A673 (cell line): ENCODE data around the gene SLC35D3. TPM values are rescaled to one million over a fixed set of nuclear protein-coding genes. Genes with fewer than 3 reads are reported as not detected.
"Not testable (repeated sequence)": the region's sequence is repeated elsewhere in the genome, so short reads cannot be mapped to it uniquely, and the experiment has no call there.

Experiments used
- BruUV-seq: library from RNA; stranded (reverse); fragments of 400-500 nt; replicated peaks from 2 replicates; lab custom pipeline; 2021; lab: Mats Ljungman, UMichigan
- CTCF ChIA-PET: fragments of 300-600 bp; sonication (Branson Sonifier 250); formaldehyde crosslinking; loops from one replicate; lab custom pipeline; 2022; ENCODE audit warnings: antibody characterized with exemption; lab: Charles Lee
- POLR2A ChIA-PET: fragments of 300-600 bp; sonication (Branson Sonifier 250); formaldehyde crosslinking; loops from one replicate; lab custom pipeline; 2022; ENCODE audit warnings: antibody characterized with exemption; ENCODE audit not compliant: low non-redundant PET; lab: Charles Lee
- DNase-seq: peaks from one replicate; pipeline ENCODE4 v3.0.0-alpha.2; 2015; ENCODE audit warnings: low spot score
- H3K27ac ChIP-seq: fragments of 200-600 bp; sonication (generic); 2 replicates; pipeline ENCODE4 v1.5.1; 2016; ENCODE audit warnings: mixed run types, low read depth, mild to moderate bottlenecking, mixed read lengths, antibody characterized with exemption, low read length; ENCODE audit not compliant: poor library complexity, severe bottlenecking
- H3K27me3 ChIP-seq: fragments of 200-600 bp; sonication (generic); replicated peaks from 2 replicates; pipeline ENCODE4 v1.6.1; 2017; ENCODE audit warnings: mixed run types, low read depth, mild to moderate bottlenecking, mixed read lengths, antibody characterized with exemption, low read length; ENCODE audit not compliant: insufficient read depth, poor library complexity
- H3K36me3 ChIP-seq: fragments of 200-600 bp; sonication (generic); 2 replicates; pipeline ENCODE4 v1.6.1; 2016; ENCODE audit warnings: mixed run types, mild to moderate bottlenecking, mixed read lengths, antibody characterized with exemption, low read length; ENCODE audit not compliant: insufficient read depth, poor library complexity, severe bottlenecking
- H3K4me1 ChIP-seq: fragments of 200-600 bp; sonication (generic); 2 replicates; pipeline ENCODE4 v1.6.1; 2017; ENCODE audit warnings: mixed run types, mild to moderate bottlenecking, mixed read lengths, antibody characterized with exemption, low read length; ENCODE audit not compliant: insufficient read depth, poor library complexity, severe bottlenecking
- H3K4me3 ChIP-seq: fragments of 200-600 bp; sonication (generic); 2 replicates; pipeline ENCODE4 v1.5.1; 2016; ENCODE audit warnings: low read depth, mixed run types, mild to moderate bottlenecking, mixed read lengths, low read length; ENCODE audit not compliant: poor library complexity, severe bottlenecking
- H3K9me3 ChIP-seq: fragments of 200-600 bp; sonication (generic); 2 replicates; pipeline ENCODE4 v1.6.1; 2016; ENCODE audit warnings: mixed run types, low read depth, mild to moderate bottlenecking, mixed read lengths, antibody characterized with exemption, low read length; ENCODE audit not compliant: poor library complexity, severe bottlenecking
- EZH2 ChIP-seq: fragments of 200-600 bp; sonication (generic); IDR thresholded peaks from 2 replicates; pipeline ENCODE4 v1.6.1; 2017; ENCODE audit warnings: borderline replicate concordance, low read depth, mild to moderate bottlenecking, mixed read lengths, antibody characterized with exemption, low read length; ENCODE audit not compliant: poor library complexity, severe bottlenecking
- intact Hi-C: fragments of 100-400 bp; cut with micrococcal nuclease; formaldehyde crosslinking; loops from one replicate; pipeline ENCODE4 v1.10.0; 2022; ENCODE audit not compliant: unreplicated experiment
- total RNA-seq: library from RNA; stranded (reverse); gene quantifications from 2 replicates; pipeline ENCODE4 v1.2.3, GENCODE V29; 2021
- TF ChIP-seq, protein P1 (sequence below): fragments of 300-800, 200-600 bp; sonication (generic); conservative IDR thresholded peaks from 2 replicates; pipeline ENCODE4 v1.5.1; 2017; ENCODE audit warnings: low read depth, mild to moderate bottlenecking, antibody characterized with exemption, low read length, moderate library complexity, mixed read lengths

SLC35D3 gene
- total RNA-seq, 1 experiment from 2014 or later, result not detected

DNA sequence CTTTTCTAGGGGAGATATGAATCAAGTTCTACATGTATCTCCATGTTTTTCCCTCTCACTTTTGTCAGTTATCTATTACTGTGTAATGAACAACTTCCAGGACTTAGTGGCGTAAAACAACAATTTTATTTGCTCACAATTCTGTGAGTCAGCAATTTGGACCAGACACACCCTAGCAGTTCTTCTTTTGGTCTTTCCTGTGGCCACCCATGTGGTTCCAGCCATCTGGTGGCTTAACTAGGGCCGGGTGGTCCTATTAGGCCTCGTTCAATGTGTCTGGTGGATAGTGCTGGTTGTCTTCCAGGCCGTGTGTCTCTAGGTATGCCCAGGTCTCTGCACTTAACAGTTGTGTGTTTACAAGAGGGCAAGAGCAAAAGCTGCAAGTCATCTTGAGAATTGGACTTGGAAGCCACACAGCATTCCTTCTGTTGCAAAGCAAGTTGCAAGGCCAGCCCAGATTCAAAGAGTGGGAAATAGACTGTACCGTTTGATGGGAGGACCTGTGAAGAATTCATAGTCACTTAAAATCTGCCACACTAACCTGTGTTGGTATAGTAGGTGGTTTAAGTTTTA lies 20.8 kb upstream of the SLC35D3 start:
- H3K36me3 ChIP-seq, result no peaks in the 10 kb centered on the region
- POLR2A ChIA-PET, result no interaction called here
- no peak for DNase-seq
- no peak for TF ChIP-seq EZH2
- TF ChIP-seq, protein P1, sequence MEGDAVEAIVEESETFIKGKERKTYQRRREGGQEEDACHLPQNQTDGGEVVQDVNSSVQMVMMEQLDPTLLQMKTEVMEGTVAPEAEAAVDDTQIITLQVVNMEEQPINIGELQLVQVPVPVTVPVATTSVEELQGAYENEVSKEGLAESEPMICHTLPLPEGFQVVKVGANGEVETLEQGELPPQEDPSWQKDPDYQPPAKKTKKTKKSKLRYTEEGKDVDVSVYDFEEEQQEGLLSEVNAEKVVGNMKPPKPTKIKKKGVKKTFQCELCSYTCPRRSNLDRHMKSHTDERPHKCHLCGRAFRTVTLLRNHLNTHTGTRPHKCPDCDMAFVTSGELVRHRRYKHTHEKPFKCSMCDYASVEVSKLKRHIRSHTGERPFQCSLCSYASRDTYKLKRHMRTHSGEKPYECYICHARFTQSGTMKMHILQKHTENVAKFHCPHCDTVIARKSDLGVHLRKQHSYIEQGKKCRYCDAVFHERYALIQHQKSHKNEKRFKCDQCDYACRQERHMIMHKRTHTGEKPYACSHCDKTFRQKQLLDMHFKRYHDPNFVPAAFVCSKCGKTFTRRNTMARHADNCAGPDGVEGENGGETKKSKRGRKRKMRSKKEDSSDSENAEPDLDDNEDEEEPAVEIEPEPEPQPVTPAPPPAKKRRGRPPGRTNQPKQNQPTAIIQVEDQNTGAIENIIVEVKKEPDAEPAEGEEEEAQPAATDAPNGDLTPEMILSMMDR, result no peak
- H3K4me3 ChIP-seq, result no peak overlapping the region
- no peaks in the 10 kb centered on the region for H3K4me1 ChIP-seq
- intact Hi-C loops, result no loop called here
- no peaks in the 10 kb centered on the region for H3K27me3 ChIP-seq
- BruUV-seq, result no TSS peak
- H3K9me3 ChIP-seq, result no peaks in the 10 kb centered on the region
- CTCF ChIA-PET, result no interaction called here
- no peak overlapping the region for H3K27ac ChIP-seq

DNA sequence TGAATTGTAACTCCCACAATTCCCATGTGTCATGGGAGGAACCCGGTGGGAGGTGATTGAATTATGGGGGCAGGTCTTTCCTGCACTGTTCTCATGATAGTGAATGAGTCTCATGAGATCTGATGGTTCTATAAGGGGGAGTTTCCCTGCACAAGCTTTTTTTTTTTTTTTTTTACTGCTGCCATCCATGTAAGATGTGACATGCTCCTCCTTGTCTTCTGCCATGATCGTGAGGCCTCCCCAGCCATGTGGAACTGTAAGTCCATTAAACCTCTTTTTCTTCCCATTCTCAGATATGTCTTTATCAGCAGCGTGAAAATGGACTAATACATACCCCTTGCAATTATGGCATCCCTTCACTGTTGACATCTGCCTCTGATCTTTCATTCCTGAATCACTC lies 17.6 kb upstream of the SLC35D3 start:
- intact Hi-C loops, H3K9me3 ChIP-seq, H3K36me3 ChIP-seq, CTCF ChIA-PET, H3K4me3 ChIP-seq, POLR2A ChIA-PET, H3K27ac ChIP-seq, BruUV-seq, H3K4me1 ChIP-seq, H3K27me3 ChIP-seq, DNase-seq: not testable (repeated sequence)

DNA sequence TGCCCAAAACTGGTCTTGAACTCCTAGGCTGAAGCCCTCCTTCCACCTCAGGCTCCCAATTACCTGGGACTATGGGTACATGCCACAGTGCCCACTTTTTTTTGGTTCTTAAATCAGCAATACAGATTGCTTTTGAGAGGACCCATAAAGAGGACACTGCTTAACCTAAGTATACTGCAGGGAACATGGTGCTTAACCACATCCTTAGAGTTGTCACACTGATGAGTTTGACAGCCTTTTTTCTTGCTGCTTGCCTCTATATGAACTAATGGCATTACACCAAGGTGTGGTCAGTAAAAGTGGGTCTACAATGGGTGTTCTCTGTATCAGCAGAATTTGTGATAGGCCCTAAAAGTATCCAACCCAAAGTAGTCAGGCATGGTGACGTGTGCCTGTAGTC lies 7.2 kb upstream of the SLC35D3 start:
- H3K9me3 ChIP-seq, result no peaks in the 10 kb centered on the region
- POLR2A ChIA-PET, result no interaction called here
- peaks cover 2% of the 10 kb centered on the region for H3K4me1 ChIP-seq
- no peak overlapping the region for H3K4me3 ChIP-seq
- BruUV-seq, result no TSS peak
- no peak for DNase-seq
- no peak overlapping the region for H3K27ac ChIP-seq
- H3K36me3 ChIP-seq, result no peaks in the 10 kb centered on the region
- TF ChIP-seq, protein P1, result no peak
- TF ChIP-seq EZH2, result no peak
- no peaks in the 10 kb centered on the region for H3K27me3 ChIP-seq
- intact Hi-C loops, result no loop called here
- CTCF ChIA-PET, result no interaction called here

DNA sequence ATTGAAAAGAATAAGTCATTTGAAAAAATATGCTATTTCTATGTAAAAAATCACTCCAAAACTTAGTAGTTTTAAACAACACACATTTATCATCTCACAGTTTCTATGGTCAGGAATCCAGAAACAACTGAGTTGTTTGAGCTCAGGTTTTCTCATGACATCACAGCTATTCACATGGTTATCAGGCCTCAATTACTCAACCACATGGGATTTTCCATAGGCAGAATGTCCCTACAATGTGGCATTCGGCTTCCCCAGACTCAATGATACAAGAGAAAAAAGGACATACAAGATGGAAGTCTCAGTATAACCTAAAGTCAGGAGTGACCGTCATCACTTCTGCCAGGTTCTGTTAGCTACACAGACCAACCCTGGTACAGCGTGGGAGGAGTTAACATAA lies 3.4 kb upstream of the SLC35D3 start:
- Histone ChIP-seq H3K9me3 (no peaks in the 10 kb centered on the region), H3K4me3 (no peak overlapping the region), H3K4me1 (peaks cover 29% of the 10 kb centered on the region), H3K27me3 (peaks cover 35% of the 10 kb centered on the region), H3K27ac (no peak overlapping the region), H3K36me3 (no peaks in the 10 kb centered on the region)
- TF ChIP-seq, protein P1, result no peak
- no peak for TF ChIP-seq EZH2
- no peak for DNase-seq
- BruUV-seq, result no TSS peak
- intact Hi-C loops, result no loop called here
- ChIA-PET POLR2A (interaction anchor here (0.5 kb wide), 1 partner anchor 40 kb away, joined by 5 read pairs; no protein-coding TSS in a partner anchor), CTCF (no interaction called here)
